K562 (cell line): ENCODE measurements around the gene SLC39A13.

Source experiments
- DNMT1 ChIP-seq: fragments of 450-650 bp; IDR thresholded peaks from 2 replicates; pipeline ENCODE4 v1.6.1; 2016; ENCODE audit warnings: antibody characterized with exemption, mild to moderate bottlenecking
- EZH2 ChIP-seq: IDR thresholded peaks from 2 replicates; pipeline ENCODE4 v1.6.1; 2012; ENCODE audit warnings: low read depth, mild to moderate bottlenecking, inconsistent platforms, low read length, borderline replicate concordance
- FOXK2 ChIP-seq, 2 experiments: fragments of 450-650 bp; IDR thresholded peaks in 1 of 2; conservative IDR thresholded peaks in 1 of 2; 2 replicates each; pipeline ENCODE4 v1.6.1; 2016; ENCODE audit warnings: low read depth in 2 of 2, mild to moderate bottlenecking in 1 of 2
- JUN ChIP-seq, 2 experiments: sonication (generic) in 1 of 2; formaldehyde crosslinking in 1 of 2; IDR thresholded peaks; 2 replicates each; pipeline versions ENCODE4 v1.6.1 to v1.8.0; 2012 to 2022; ENCODE audit warnings: borderline replicate concordance in 2 of 2, mild to moderate bottlenecking in 2 of 2, improper control_type of control experiment in 1 of 2, low read depth in 1 of 2, low read length in 1 of 2, missing genetic modification reagents in 1 of 2
- POLR2AphosphoS5 ChIP-seq: IDR thresholded peaks from 2 replicates; pipeline ENCODE4 v1.6.1; 2011; ENCODE audit warnings: mild to moderate bottlenecking, low read depth, low read length, moderate library complexity; ENCODE audit not compliant: control insufficient read depth, insufficient read depth
- SMARCB1 ChIP-seq: IDR thresholded peaks from 2 replicates; pipeline ENCODE4 v1.6.1; 2011; ENCODE audit warnings: improper control_type of control experiment, low read depth; ENCODE audit not compliant: insufficient read length
- SMARCE1 ChIP-seq: fragments of 450-650 bp; IDR thresholded peaks from 2 replicates; pipeline ENCODE4 v1.7.1; 2016; ENCODE audit warnings: mild to moderate bottlenecking
- SP1 ChIP-seq: sonication (generic); formaldehyde crosslinking; IDR thresholded peaks from 2 replicates; pipeline ENCODE4 v1.8.1; 2022; ENCODE audit warnings: mild to moderate bottlenecking, missing genetic modification reagents
- ZFX ChIP-seq: sonication (generic); formaldehyde crosslinking; IDR thresholded peaks from 2 replicates; pipeline ENCODE4 v1.8.0; 2022; ENCODE audit warnings: mild to moderate bottlenecking, missing genetic modification reagents, moderate library complexity
- ZNF121 ChIP-seq: sonication (generic); formaldehyde crosslinking; conservative IDR thresholded peaks from 2 replicates; pipeline ENCODE4 v1.8.0; 2022; ENCODE audit warnings: missing genetic modification reagents

DNA sequence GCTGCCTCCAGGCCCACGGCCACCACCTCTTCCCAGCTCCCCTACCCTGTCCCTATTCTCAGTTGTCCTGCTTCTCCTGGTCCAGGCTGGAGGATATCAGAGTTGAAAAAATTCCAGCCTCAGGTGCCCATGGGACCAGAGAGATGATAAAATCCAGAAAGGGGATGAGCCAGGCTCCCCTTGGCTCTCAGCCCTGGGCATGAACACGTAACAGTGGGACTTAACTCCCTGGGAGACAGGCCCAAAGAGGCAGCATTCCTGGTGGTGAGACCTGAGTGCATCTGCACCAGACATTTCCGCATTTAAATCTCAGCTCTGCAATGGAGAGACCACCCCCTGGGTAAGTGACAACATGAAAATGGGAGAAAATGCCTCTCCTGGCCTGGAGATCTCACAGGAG lies 10.4 kb upstream of the SLC39A13 start:
- TF ChIP-seq ZFX (CRISPR knock-in tag), result no peak
- TF ChIP-seq ZNF121, result no peak
- no peak for TF ChIP-seq FOXK2 (conservative IDR thresholded peaks at IDR 0.05 in 1 of 2, IDR thresholded peaks at IDR 0.05 in 1 of 2; ENCODE audit: low read depth in 2 of 2)
- no peak for TF ChIP-seq SP1 (CRISPR knock-in tag)
- no peak for TF ChIP-seq DNMT1
- TF ChIP-seq SMARCB1, result no peak
- no peak for TF ChIP-seq POLR2AphosphoS5
- no peak for TF ChIP-seq EZH2
- TF ChIP-seq SMARCE1, result no peak
- no peak for TF ChIP-seq JUN (IDR thresholded peaks at IDR 0.05; ENCODE audit: borderline replicate concordance, low read depth, low read length)
- TF ChIP-seq JUN (CRISPR knock-in tag; IDR thresholded peaks at IDR 0.05; ENCODE audit: borderline replicate concordance), result no peak
